ENCODE measurements around the gene FADS1. TPM values are rescaled to one million over a fixed set of nuclear protein-coding genes. Genes with fewer than 3 reads are reported as not detected.
A peak's percentile ranks its signal among the peaks of the same experiment; 100 is the strongest.

The FADS1 gene
- total and polyA plus RNA-seq, 2 of the 13 experiments (the other 11 are each of a cell fraction or from before 2014, with no cell fraction given): 91.8 to 108 TPM

DNA sequence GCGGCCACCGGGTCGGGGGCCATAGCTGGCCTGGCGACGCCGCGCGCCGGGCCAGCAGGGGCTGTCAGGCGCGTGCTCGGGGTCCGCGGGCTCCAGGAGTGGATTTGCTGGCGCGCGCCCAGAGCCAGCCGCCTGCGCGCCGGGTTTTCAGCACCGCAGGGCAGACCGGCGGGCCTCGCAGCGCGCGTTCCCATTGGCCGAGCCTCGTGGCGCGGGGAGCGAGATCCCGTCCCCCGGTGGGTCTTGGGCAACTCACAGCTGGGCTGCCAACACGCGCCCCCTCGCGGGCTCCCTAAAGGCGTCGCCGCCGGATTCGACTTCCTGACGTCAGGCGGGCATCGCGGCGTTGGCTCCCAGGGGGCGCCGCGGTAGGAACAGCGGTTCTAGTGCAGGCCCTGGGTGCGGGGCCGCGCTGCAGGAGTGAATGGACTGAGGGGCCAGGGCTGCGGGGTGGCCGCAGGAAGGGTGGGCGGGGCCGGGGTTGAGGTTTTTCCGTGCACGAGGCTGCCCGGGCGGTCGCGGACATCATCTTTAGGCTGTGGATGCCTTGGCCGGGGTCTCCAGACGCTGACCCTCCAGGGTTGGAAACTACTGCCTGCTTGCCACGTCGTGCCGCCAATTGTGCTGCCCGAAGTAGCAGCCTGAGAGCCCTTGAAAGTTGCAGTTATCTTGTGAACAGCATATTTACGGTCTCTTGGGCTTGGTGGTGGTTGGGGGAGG is at the start of gene FADS1 (continued):
- no peak for TF ChIP-seq ZMAT5 (CRISPR knock-in tag; IDR thresholded peaks at IDR 0.05; ENCODE audit: borderline replicate concordance, low read depth)
- TF ChIP-seq ARNT2 (CRISPR knock-in tag; IDR thresholded peaks at IDR 0.05; ENCODE audit: low read depth): peak; percentile 97; the same call in 1 of the 2 replicates
- TF ChIP-seq NCOR1 (IDR thresholded peaks at IDR 0.05; ENCODE audit: borderline replicate concordance, low read length): no peak; the same call in 1 of the 2 replicates
- peak; percentile 14; the same call in 1 of the 2 replicates for TF ChIP-seq BORCS8-MEF2B (CRISPR knock-in tag; IDR thresholded peaks at IDR 0.05)
- no peak for TF ChIP-seq AHR (CRISPR knock-in tag; IDR thresholded peaks at IDR 0.05)
- TF ChIP-seq ZFYVE20 (CRISPR knock-in tag; IDR thresholded peaks at IDR 0.05; ENCODE audit: borderline replicate concordance, low read depth): no peak
- no peak for TF ChIP-seq KDM6A (CRISPR knock-in tag; IDR thresholded peaks at IDR 0.05; ENCODE audit: low read depth)
- peak; percentile 98 for TF ChIP-seq TFAP4 (IDR thresholded peaks at IDR 0.05; ENCODE audit: borderline replicate concordance, low read depth)
- TF ChIP-seq SMARCE1 (IDR thresholded peaks at IDR 0.05; ENCODE audit: borderline replicate concordance): no peak
- peak; percentile 32; the same call in 1 of the 2 replicates for TF ChIP-seq ZNF766 (CRISPR knock-in tag; IDR thresholded peaks at IDR 0.05; ENCODE audit: borderline replicate concordance)
- TF ChIP-seq XBP1 (CRISPR knock-in tag; IDR thresholded peaks at IDR 0.05): 0 out of 2 replicates have a peak, but pooled peaks have one; percentile 25
- TF ChIP-seq ZNF292 (CRISPR knock-in tag; IDR thresholded peaks at IDR 0.05; ENCODE audit: borderline replicate concordance, low read depth): no peak
- TF ChIP-seq, protein P1, sequence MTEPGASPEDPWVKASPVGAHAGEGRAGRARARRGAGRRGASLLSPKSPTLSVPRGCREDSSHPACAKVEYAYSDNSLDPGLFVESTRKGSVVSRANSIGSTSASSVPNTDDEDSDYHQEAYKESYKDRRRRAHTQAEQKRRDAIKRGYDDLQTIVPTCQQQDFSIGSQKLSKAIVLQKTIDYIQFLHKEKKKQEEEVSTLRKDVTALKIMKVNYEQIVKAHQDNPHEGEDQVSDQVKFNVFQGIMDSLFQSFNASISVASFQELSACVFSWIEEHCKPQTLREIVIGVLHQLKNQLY (CRISPR knock-in tag; IDR thresholded peaks at IDR 0.05): peak; percentile 35; the same call in 1 of the 2 replicates
- no peak for TF ChIP-seq PRDM4 (CRISPR knock-in tag; IDR thresholded peaks at IDR 0.05; ENCODE audit: borderline replicate concordance)
- TF ChIP-seq MED13 (CRISPR knock-in tag; IDR thresholded peaks at IDR 0.05): peak; percentile 34; the same call in 1 of the 2 replicates
- TF ChIP-seq TFDP1 (CRISPR knock-in tag; IDR thresholded peaks at IDR 0.05; ENCODE audit: borderline replicate concordance): peak; percentile 92
- TF ChIP-seq ZBTB44 (CRISPR knock-in tag; IDR thresholded peaks at IDR 0.05): 0 out of 2 replicates have a peak, but pooled peaks have one; percentile 26
- no peak for TF ChIP-seq ZNF282 (IDR thresholded peaks at IDR 0.05; ENCODE audit: partially characterized antibody)
- TF ChIP-seq MED1 (CRISPR knock-in tag; IDR thresholded peaks at IDR 0.05): peak; percentile 90
- no peak for TF ChIP-seq SP1 (IDR thresholded peaks at IDR 0.05)
- peak; percentile 14; the same call in 1 of the 2 replicates for TF ChIP-seq SP1 (CRISPR knock-in tag; IDR thresholded peaks at IDR 0.05)
- peak; percentile 83 for TF ChIP-seq ZNF143 (CRISPR knock-in tag; IDR thresholded peaks at IDR 0.05)
- peak; percentile 35; the same call in 1 of the 2 replicates for TF ChIP-seq ZFP90 (CRISPR knock-in tag; IDR thresholded peaks at IDR 0.05; ENCODE audit: borderline replicate concordance)

Measured in HepG2 (cell line).